Measurements from ENCODE around the gene DNAH1. TPM values are rescaled to one million over a fixed set of nuclear protein-coding genes. Genes with fewer than 3 reads are reported as not detected.

DNAH1 gene
- total and polyA plus RNA-seq, 2 of the 13 experiments (the other 11 are each of a cell fraction or from before 2014, with no cell fraction given): 0.64 to 3.5 TPM

GRCh38 chr3:52289747-52290595 lies 26.1 kb upstream of the DNAH1 start (continued):
- TF ChIP-seq ZNF646 (CRISPR knock-in tag; IDR thresholded peaks at IDR 0.05) (peak; percentile 54; the same call in 1 of the 2 replicates), CBX5 (CRISPR knock-in tag; IDR thresholded peaks at IDR 0.05; ENCODE audit: borderline replicate concordance) (no peak; the same call in 1 of the 2 replicates), ARID2 (CRISPR knock-in tag; IDR thresholded peaks at IDR 0.05; ENCODE audit: borderline replicate concordance) (no peak), ZNF563 (CRISPR knock-in tag; IDR thresholded peaks at IDR 0.05) (peak; percentile 41; the same call in 1 of the 2 replicates), SP1 (IDR thresholded peaks at IDR 0.05) (no peak), SP1 (CRISPR knock-in tag; IDR thresholded peaks at IDR 0.05) (peak; percentile 76), REXO4 (CRISPR knock-in tag; IDR thresholded peaks at IDR 0.05; ENCODE audit: borderline replicate concordance) (no peak), TBX2 (CRISPR knock-in tag; IDR thresholded peaks at IDR 0.05; ENCODE audit: borderline replicate concordance) (peak; percentile 100), BCLAF1 (IDR thresholded peaks at IDR 0.05) (no peak), SMAD1 (CRISPR knock-in tag; IDR thresholded peaks at IDR 0.05; ENCODE audit: borderline replicate concordance, low read depth) (peak; percentile 76; the same call in 1 of the 2 replicates), CREB3 (CRISPR knock-in tag; IDR thresholded peaks at IDR 0.05) (no peak), FOXA3 (CRISPR knock-in tag; IDR thresholded peaks at IDR 0.05) (peak; percentile 62), GABPB1 (CRISPR knock-in tag; IDR thresholded peaks at IDR 0.05) (peak; percentile 55), HOXA3 (CRISPR knock-in tag; IDR thresholded peaks at IDR 0.05) (peak; percentile 62), ZFP36 (IDR thresholded peaks at IDR 0.05; ENCODE audit: borderline replicate concordance, low read depth, low read length, partially characterized antibody) (no peak), TFDP1 (CRISPR knock-in tag; IDR thresholded peaks at IDR 0.05; ENCODE audit: borderline replicate concordance) (no peak; the same call in 1 of the 2 replicates), CBX1 (IDR thresholded peaks at IDR 0.05; ENCODE audit: low read depth) (no peak), ZSCAN12 (CRISPR knock-in tag; IDR thresholded peaks at IDR 0.05) (0 out of 2 replicates have a peak, but pooled peaks have one; percentile 23)
